HG03039 (cell line): ENCODE measurements around the gene GPR139.

ENCODE experiments used
- ATAC-seq: cut with Tn5 transposase; IDR thresholded peaks from one replicate; pipeline ENCODE4 v1.9.1; 2021; ENCODE audit warnings: mild to moderate bottlenecking, moderate library complexity; ENCODE audit not compliant: unreplicated experiment

GPR139 gene

GRCh38 chr16:20056436-20056835 is 17.3 kb downstream of the GPR139 start:
- ATAC-seq: no peak

- no peak for ATAC-seq
These were observed 20.4 kb downstream of the GPR139 start for GRCh38 chr16:20053336-20053735.

GRCh38 chr16:20051611-20052010 is 22.1 kb downstream of the GPR139 start:
- no peak for ATAC-seq

GRCh38 chr16:20051147-20051546 is 22.5 kb downstream of the GPR139 start:
- no peak for ATAC-seq

- ATAC-seq: no peak
These were observed 23.9 kb downstream of the GPR139 start for GRCh38 chr16:20049831-20050230.

- ATAC-seq: no peak
These were observed 27.8 kb downstream of the GPR139 start for GRCh38 chr16:20045886-20046285.

GRCh38 chr16:20042848-20043247 is 30.8 kb downstream of the GPR139 start:
- no peak for ATAC-seq

GRCh38 chr16:20041924-20042596 is 31.6 kb downstream of the GPR139 start:
- no peak for ATAC-seq

- no peak for ATAC-seq
These were observed 33.7 kb downstream of the GPR139 start for GRCh38 chr16:20040011-20040410.

- ATAC-seq: no peak
These were observed 44.1 kb downstream of the GPR139 start for GRCh38 chr16:20029611-20030010.

- ATAC-seq: no peak
These were observed 47.2 kb downstream of the GPR139 start for GRCh38 chr16:20026361-20027072.

GRCh38 chr16:20023190-20023589 is 50.5 kb downstream of the GPR139 start:
- ATAC-seq: no peak

- no peak for ATAC-seq
These were observed 52.7 kb downstream of the GPR139 start for GRCh38 chr16:20020976-20021375.

- no peak for ATAC-seq
These were observed 53.6 kb downstream of the GPR139 start for GRCh38 chr16:20020083-20020482.

GRCh38 chr16:20016234-20016633 is 57.5 kb downstream of the GPR139 start:
- no peak for ATAC-seq

GRCh38 chr16:20004931-20005330 is 68.8 kb downstream of the GPR139 start:
- no peak for ATAC-seq

GRCh38 chr16:20002936-20003335 is 70.8 kb downstream of the GPR139 start:
- no peak for ATAC-seq

- no peak for ATAC-seq
These were observed 71.6 kb downstream of the GPR139 start for GRCh38 chr16:20001856-20002707.

- ATAC-seq: no peak
These were observed 76.0 kb downstream of the GPR139 start for GRCh38 chr16:19997734-19998133.

GRCh38 chr16:19997264-19997663 is 76.4 kb downstream of the GPR139 start:
- ATAC-seq: no peak

- ATAC-seq: no peak
These were observed 79.1 kb downstream of the GPR139 start for GRCh38 chr16:19994466-19995170.
